ENCODE data around the gene NACA. TPM values are rescaled to one million over a fixed set of nuclear protein-coding genes. Genes with fewer than 3 reads are reported as not detected.

The NACA gene
- total RNA-seq, 2 donors from 2014 or later, result 912 to 1,347 TPM

- Histone ChIP-seq H3K27me3 (replicated peaks; ENCODE audit: insufficient read depth) (no peaks in the 10 kb centered on the region), H3K4me3 (peak overlapping the region in 1 of 2 donors; percentile 75), H3K36me3 (peaks cover 3 to 4% of the 10 kb centered on the region in 2 donors), H3K9me3 (no peaks in the 10 kb centered on the region), H3K27ac (peak overlapping the region in 1 of 2 donors; percentile 96), H3K4me1 (replicated peaks) (peaks cover 24% of the 10 kb centered on the region)
- 30% methylated on average over 2 of the region's 2 CpGs for WGBS
- no peak for DNase-seq (ENCODE audit: low spot score)
- intact Hi-C loops (cut with DNase I), result loop anchor here (10.0 kb wide), 1 partner anchor 87 kb away; the partner anchor contains the start of gene BAZ2A
- no peak for TF ChIP-seq POLR2A (IDR thresholded peaks at IDR 0.05)
- TF ChIP-seq POLR2AphosphoS5 (IDR thresholded peaks at IDR 0.05), result no peak
- TF ChIP-seq CTCF (IDR thresholded peaks at IDR 0.05), result no peak
These were observed 3.4 kb downstream of the NACA start for GRCh38 chr12:56721721-56722120.

- peaks cover 24% of the 10 kb centered on the region for H3K4me1 ChIP-seq (replicated peaks)
- WGBS, result 69% methylated on average over 2 of the region's 2 CpGs
- no peak overlapping the region for H3K4me3 ChIP-seq
- TF ChIP-seq CTCF (IDR thresholded peaks at IDR 0.05), result no peak
- TF ChIP-seq POLR2A (IDR thresholded peaks at IDR 0.05), result no peak
- no peak for TF ChIP-seq POLR2AphosphoS5 (IDR thresholded peaks at IDR 0.05)
- H3K9me3 ChIP-seq, result no peaks in the 10 kb centered on the region
- H3K27me3 ChIP-seq (replicated peaks; ENCODE audit: insufficient read depth), result no peaks in the 10 kb centered on the region
- intact Hi-C loops (cut with DNase I), result loop anchor here (10.0 kb wide), 1 partner anchor 86 kb away; the partner anchor contains the start of gene BAZ2A
- H3K36me3 ChIP-seq, result peaks cover 3 to 4% of the 10 kb centered on the region in 2 donors
- peak overlapping the region in 1 of 2 donors; percentile 96 for H3K27ac ChIP-seq
- DNase-seq (ENCODE audit: low spot score), result no peak
These were observed 3.9 kb downstream of the NACA start for GRCh38 chr12:56721216-56721615.

GRCh38 chr12:56720731-56721151 is 4.4 kb downstream of the NACA start:
- peaks cover 24% of the 10 kb centered on the region for H3K4me1 ChIP-seq (replicated peaks)
- H3K9me3 ChIP-seq, result no peaks in the 10 kb centered on the region
- TF ChIP-seq CTCF (IDR thresholded peaks at IDR 0.05) (no peak), POLR2AphosphoS5 (IDR thresholded peaks at IDR 0.05) (no peak), POLR2A (IDR thresholded peaks at IDR 0.05) (no peak)
- DNase-seq (ENCODE audit: low spot score), result no peak
- 84% methylated on average over 1 of the region's 1 CpG for WGBS
- peaks cover 3 to 4% of the 10 kb centered on the region in 2 donors for H3K36me3 ChIP-seq
- no peak overlapping the region for H3K4me3 ChIP-seq
- intact Hi-C loops (cut with DNase I), result loop anchor here (10.0 kb wide), 1 partner anchor 86 kb away; the partner anchor contains the start of gene BAZ2A
- peak overlapping the region in 1 of 2 donors; percentile 96 for H3K27ac ChIP-seq
- H3K27me3 ChIP-seq (replicated peaks; ENCODE audit: insufficient read depth), result no peaks in the 10 kb centered on the region

- H3K4me3 ChIP-seq, result no peak overlapping the region
- TF ChIP-seq CTCF (IDR thresholded peaks at IDR 0.05) (no peak), POLR2AphosphoS5 (IDR thresholded peaks at IDR 0.05) (no peak)
- no peak for DNase-seq (ENCODE audit: low spot score)
- no peaks in the 10 kb centered on the region for H3K9me3 ChIP-seq
- no peak overlapping the region for H3K27ac ChIP-seq
- peaks cover 24% of the 10 kb centered on the region for H3K4me1 ChIP-seq (replicated peaks)
- intact Hi-C loops (cut with DNase I), result no loop called here
- H3K36me3 ChIP-seq, result peaks cover 4 to 6% of the 10 kb centered on the region in 2 donors
- no peaks in the 10 kb centered on the region for H3K27me3 ChIP-seq (replicated peaks; ENCODE audit: insufficient read depth)
These were observed 6.0 kb downstream of the NACA start for GRCh38 chr12:56719056-56719455.

GRCh38 chr12:56718636-56719035 is 6.5 kb downstream of the NACA start:
- Histone ChIP-seq H3K4me3 (no peak overlapping the region), H3K36me3 (peaks cover 8 to 11% of the 10 kb centered on the region in 2 donors), H3K27ac (no peak overlapping the region), H3K27me3 (replicated peaks; ENCODE audit: insufficient read depth) (no peaks in the 10 kb centered on the region), H3K4me1 (replicated peaks) (peaks cover 24% of the 10 kb centered on the region), H3K9me3 (no peaks in the 10 kb centered on the region)
- TF ChIP-seq POLR2AphosphoS5 (IDR thresholded peaks at IDR 0.05) (no peak), POLR2A (IDR thresholded peaks at IDR 0.05) (no peak), CTCF (IDR thresholded peaks at IDR 0.05) (no peak)
- 58% methylated on average over 4 of the region's 4 CpGs for WGBS
- no peak for DNase-seq (ENCODE audit: low spot score)
- intact Hi-C loops (cut with DNase I), result no loop called here
